CD4-positive, alpha-beta T cell treated with Interleukin-6 at 100 ng/mL for 8 hours (primary cell): ENCODE results near the gene APOB.
"Not testable (repeated sequence)": the region's sequence is repeated elsewhere in the genome, so short reads cannot be mapped to it uniquely, and the experiment has no call there.

Experiments
- DNase-seq: peaks from one replicate; pipeline ENCODE4 v3.0.0-alpha.2; 2020; ENCODE audit warnings: mixed read lengths, low spot score

APOB gene

GRCh38 chr2:21032338-21033236 is 11.3 kb downstream of the APOB start:
- no peak for DNase-seq

- DNase-seq: no peak
These were observed 12.6 kb downstream of the APOB start for GRCh38 chr2:21030983-21031968.

- DNase-seq: no peak
These were observed 14.4 kb downstream of the APOB start for GRCh38 chr2:21029519-21029918.

GRCh38 chr2:21028951-21029350 is 14.9 kb downstream of the APOB start:
- not testable (repeated sequence) for DNase-seq

GRCh38 chr2:21028021-21028947 is 15.6 kb downstream of the APOB start:
- DNase-seq: no peak

GRCh38 chr2:21026479-21027282 is 17.2 kb downstream of the APOB start:
- no peak for DNase-seq

- no peak for DNase-seq
These were observed 18.0 kb downstream of the APOB start for GRCh38 chr2:21025690-21026478.

GRCh38 chr2:21024722-21025389 is 19.0 kb downstream of the APOB start:
- no peak for DNase-seq

- DNase-seq: no peak
These were observed 19.7 kb downstream of the APOB start for GRCh38 chr2:21024198-21024597.

GRCh38 chr2:21023419-21024181 is 20.3 kb downstream of the APOB start:
- DNase-seq: no peak

GRCh38 chr2:21022792-21023367 is 21.0 kb downstream of the APOB start:
- no peak for DNase-seq

GRCh38 chr2:21021430-21021829 is 22.4 kb downstream of the APOB start:
- no peak for DNase-seq

- DNase-seq: no peak
These were observed 23.1 kb downstream of the APOB start for GRCh38 chr2:21020668-21021288.

GRCh38 chr2:21020031-21020667 is 23.7 kb downstream of the APOB start:
- no peak for DNase-seq

- no peak for DNase-seq
These were observed 24.2 kb downstream of the APOB start for GRCh38 chr2:21019678-21020021.

- DNase-seq: no peak
These were observed 24.7 kb downstream of the APOB start for GRCh38 chr2:21019000-21019677.

GRCh38 chr2:21018290-21018689 is 25.6 kb downstream of the APOB start:
- no peak for DNase-seq
